GM20000 (cell line): ENCODE data around the gene PRPS1.
A peak's percentile ranks its signal among the peaks of the same experiment; 100 is the strongest.

ENCODE experiments used
- DNase-seq: peaks from one replicate; pipeline ENCODE4 v3.0.0; 2012; ENCODE audit warnings: low spot score
- TF ChIP-seq, protein P1 (sequence below): IDR thresholded peaks from 2 replicates; pipeline ENCODE4 v1.5.1; 2012; ENCODE audit warnings: mild to moderate bottlenecking, control low read depth; ENCODE audit errors: extremely low read depth, missing control alignments

PRPS1 gene

DNA sequence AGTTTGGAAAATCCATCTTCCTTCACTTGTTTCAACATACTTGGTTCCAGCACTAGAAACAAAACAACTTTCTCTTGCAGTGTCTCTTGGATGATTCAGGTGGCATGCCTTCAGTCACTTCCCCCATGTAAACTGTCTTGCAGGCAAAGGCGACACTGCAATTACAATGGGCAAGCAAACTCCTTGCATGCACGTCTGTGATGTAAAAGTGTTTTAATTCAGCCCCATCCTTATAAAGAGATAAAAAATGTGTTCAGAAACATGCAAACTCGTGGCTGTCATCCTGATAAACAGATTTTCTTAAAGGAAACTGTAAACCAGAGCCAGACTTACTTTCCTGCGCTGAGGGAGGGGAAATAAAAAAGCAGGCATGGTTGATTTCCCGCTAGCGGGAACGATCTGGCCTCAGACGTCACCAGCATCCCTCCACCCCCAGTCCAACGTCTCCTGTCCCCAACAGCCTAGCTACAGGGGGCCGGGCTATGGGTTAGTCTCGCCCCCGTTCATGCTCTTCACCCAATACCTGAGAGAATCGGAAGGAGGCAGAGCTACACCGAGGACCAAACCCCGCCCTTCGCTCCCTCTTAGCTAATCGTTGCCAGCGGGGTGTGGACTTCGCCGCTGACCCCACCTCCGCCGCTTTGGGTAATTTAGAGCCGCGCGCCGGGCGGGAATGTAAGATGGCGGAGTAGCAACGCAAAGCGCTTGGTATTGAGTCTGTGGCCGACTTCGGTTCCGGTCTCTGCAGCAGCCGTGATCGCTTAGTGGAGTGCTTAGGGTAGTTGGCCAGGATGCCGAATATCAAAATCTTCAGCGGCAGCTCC, at the start of gene PRPS1:
TSS of gene PRPS1 (plus strand) at position 673 of the 824 bp plus-strand sequence. CDS start at position 792, 119 bp downstream.
- peak; percentile 85 for DNase-seq
- TF ChIP-seq, protein P1, sequence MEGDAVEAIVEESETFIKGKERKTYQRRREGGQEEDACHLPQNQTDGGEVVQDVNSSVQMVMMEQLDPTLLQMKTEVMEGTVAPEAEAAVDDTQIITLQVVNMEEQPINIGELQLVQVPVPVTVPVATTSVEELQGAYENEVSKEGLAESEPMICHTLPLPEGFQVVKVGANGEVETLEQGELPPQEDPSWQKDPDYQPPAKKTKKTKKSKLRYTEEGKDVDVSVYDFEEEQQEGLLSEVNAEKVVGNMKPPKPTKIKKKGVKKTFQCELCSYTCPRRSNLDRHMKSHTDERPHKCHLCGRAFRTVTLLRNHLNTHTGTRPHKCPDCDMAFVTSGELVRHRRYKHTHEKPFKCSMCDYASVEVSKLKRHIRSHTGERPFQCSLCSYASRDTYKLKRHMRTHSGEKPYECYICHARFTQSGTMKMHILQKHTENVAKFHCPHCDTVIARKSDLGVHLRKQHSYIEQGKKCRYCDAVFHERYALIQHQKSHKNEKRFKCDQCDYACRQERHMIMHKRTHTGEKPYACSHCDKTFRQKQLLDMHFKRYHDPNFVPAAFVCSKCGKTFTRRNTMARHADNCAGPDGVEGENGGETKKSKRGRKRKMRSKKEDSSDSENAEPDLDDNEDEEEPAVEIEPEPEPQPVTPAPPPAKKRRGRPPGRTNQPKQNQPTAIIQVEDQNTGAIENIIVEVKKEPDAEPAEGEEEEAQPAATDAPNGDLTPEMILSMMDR = no peak

DNA sequence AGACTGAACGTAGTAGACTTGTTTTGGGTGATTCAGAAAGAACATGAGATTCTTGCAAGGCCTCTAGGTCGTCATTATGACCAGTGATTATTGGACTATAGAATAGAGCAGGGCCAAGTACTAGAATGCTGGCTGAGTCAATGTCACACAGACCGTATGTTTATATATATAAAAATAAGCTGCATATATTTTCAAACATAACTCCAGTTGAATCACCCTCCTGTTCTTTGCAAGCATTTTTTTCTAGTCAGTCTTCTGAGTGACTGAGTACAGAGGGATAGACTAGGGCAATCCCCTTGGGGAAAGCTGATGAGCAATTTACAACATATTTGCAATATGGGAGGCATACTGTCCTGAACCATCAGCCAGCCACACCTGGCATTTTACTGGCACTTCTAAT, 48.4 kb upstream of the PRPS1 start:
- TF ChIP-seq, protein P1 = no peak

DNA sequence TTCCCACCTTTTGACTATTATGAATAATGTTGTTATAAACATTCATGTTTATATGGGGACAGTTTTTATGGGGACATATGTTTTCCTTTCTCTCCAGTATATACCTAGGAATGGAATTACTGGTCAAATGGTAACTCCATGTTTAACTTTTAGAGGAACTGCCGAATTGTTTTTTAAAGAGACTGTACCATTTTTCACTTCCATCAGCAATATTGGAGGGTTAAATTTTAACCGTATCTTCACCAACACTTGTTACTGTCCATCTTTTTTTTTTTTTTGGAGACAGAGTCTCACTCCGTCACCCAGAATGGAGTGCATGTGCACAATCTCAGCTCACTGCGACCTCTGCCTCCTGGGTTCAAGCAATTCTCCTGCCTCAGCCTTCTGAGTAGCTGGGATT, 46.4 kb upstream of the PRPS1 start:
- TF ChIP-seq, protein P1 = no peak
- no peak for DNase-seq

More for the DNA sequence above, 48.4 kb upstream of the PRPS1 start:
- no peak for DNase-seq

DNA sequence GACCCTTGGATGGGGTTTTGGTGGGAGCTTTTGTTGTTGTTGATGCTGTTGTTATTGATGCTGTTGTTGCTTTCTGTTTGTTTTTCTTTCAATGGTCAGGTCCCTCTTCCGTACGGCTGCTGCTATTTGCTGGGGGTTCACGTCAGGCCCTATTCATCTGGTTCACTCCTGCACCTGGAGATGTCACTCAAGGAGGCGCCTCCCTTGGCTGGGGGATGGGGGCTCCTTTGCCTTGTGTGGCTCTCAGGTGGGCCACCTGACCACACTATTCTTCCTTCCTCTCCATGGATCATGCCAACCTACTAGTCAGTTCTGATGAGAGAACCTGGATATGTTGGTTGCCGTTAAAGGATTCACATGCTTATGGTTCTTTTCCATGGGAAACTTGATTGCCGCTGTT, 39.1 kb upstream of the PRPS1 start:
- TF ChIP-seq, protein P1 = no peak

DNA sequence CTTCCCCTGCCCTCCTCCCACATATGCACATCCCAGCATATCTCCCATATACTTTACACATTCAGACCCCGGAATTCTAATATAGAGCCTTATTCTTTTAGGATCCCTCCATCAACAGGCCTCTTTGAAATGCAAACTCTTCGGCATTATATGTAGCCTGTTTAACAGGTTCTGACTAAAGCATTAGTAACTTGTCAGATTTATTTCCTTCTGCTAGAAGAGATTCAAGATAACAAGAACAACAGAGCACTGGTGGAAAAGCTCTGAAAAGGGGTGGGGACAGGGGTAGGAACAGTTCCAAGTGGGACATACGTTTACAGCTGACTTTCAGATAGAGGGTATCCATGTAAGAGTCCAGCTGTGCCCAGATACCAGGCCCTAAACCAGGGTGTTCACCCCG, 31.7 kb upstream of the PRPS1 start:
- no peak for DNase-seq
- TF ChIP-seq, protein P1 = no peak

More for the DNA sequence above, 39.1 kb upstream of the PRPS1 start:
- no peak for DNase-seq

DNA sequence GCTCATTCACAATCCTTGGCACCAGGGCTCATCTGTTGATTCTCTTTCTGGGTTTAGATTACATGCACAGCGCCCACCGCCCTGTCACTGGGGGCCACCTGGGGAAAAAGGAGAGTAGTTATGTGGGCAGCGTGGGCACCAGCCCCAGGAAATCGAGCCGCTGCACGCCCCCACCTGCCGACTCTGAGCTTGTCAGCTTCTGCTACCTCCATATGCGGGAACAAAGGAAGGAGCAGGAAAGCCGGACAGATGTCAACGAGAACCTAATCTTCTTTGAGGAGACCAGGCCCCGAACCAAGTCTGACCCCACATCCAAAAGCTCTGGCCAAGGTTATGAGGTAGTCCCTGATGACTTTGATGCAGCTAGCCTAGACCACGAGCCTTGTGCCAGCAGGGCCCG, 31.0 kb upstream of the PRPS1 start:
- TF ChIP-seq, protein P1 = no peak
- DNase-seq = no peak

DNA sequence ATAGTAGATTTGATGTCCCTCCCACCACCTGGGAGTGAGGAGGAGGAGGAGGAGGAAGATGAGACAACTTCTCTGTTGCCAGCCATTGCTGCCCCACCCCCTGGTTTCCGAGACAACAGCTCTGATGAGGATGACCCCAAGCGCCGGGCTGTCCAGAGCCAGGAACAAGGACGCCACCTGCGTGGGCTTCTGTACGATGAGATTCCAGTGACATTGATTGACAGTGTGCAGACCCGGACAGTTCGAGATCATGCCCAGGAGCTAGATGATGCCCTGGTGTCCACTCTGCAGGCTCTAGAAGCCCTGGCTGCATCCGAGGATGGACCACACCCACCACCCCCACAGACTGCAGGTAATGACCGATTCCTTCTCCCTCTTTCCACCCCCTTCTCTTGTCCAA, 30.5 kb upstream of the PRPS1 start:
- TF ChIP-seq, protein P1 = no peak
- no peak for DNase-seq
